Mesothelial cell of epicardium (in vitro differentiated cells): ENCODE data around the gene KDM5B. TPM values are rescaled to one million over a fixed set of nuclear protein-coding genes. Genes with fewer than 3 reads are reported as not detected.

Source experiments
- DNase-seq, 2 experiments: peaks; one replicate each; pipeline ENCODE4 v3.0.0; 2021; ENCODE audit warnings: low spot score in 2 of 2; ENCODE audit not compliant: unreplicated experiment in 2 of 2
- H3K27ac Mint-ChIP-seq: 2 replicates; pipeline ENCODE4 v1.8.0; 2021; ENCODE audit warnings: mixed read lengths
- H3K27me3 Mint-ChIP-seq: 2 replicates; pipeline ENCODE4 v1.8.0; 2021; ENCODE audit warnings: low read depth, mixed read lengths
- H3K36me3 Mint-ChIP-seq: 2 replicates; pipeline ENCODE4 v1.8.0; 2021; ENCODE audit warnings: mixed read lengths
- H3K4me1 Mint-ChIP-seq: 2 replicates; pipeline ENCODE4 v1.8.0; 2021; ENCODE audit warnings: mixed read lengths
- H3K4me3 Mint-ChIP-seq: 2 replicates; pipeline ENCODE4 v1.8.0; 2021; ENCODE audit warnings: mild to moderate bottlenecking, moderate library complexity, mixed read lengths
- H3K9me3 Mint-ChIP-seq: 2 replicates; pipeline ENCODE4 v1.8.0; 2021; ENCODE audit warnings: mixed read lengths
- total RNA-seq: library from RNA; stranded (reverse); gene quantifications from 3 replicates; pipeline ENCODE4 v1.2.1, GENCODE V29; 2021
- TF ChIP-seq, protein P1 (sequence below): fragments of 200-600 bp; sonication (generic); IDR thresholded peaks from one replicate; pipeline ENCODE4 v1.5.0; 2021; ENCODE audit warnings: antibody characterized with exemption; ENCODE audit not compliant: unreplicated experiment

The KDM5B gene
- total RNA-seq, 1 donor from 2014 or later, result 265 TPM

DNA sequence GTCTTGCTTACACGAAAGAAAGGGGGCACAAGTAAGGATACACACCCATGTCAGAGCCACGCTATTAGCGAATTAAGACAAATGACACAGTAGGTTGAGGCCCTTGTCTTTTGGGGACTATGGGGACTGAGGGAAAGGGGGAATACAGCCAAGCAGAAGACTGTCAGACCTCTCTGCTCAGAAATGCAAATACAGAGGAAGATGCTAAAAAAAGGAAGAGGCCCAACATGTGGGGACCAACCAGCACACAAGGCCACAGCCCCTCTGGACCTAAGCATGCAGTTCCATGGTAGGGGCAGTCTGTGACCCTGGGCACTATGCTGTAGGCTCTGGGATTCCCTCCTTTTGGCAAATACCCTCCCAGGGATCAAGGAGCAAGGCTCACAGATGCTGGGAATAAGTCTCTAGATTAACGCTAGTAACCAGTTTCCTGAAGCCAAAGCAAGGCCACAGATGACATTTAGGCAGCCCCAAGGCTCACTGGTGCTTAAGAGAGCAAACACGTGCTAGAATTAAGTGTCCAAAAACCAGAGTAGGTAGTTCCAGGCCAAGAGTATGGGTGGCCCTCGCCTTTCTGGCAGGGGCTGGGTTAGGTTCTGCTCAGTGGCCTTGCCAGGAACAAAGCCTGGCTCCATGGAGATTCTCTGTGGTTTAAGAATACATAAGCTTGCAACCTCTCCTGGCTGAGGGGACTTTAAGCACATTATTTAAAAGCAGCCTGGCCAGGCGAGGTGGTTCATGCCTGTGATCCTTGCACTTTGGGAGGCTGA, 42.6 kb upstream of the KDM5B start:
- TF ChIP-seq, protein P1, sequence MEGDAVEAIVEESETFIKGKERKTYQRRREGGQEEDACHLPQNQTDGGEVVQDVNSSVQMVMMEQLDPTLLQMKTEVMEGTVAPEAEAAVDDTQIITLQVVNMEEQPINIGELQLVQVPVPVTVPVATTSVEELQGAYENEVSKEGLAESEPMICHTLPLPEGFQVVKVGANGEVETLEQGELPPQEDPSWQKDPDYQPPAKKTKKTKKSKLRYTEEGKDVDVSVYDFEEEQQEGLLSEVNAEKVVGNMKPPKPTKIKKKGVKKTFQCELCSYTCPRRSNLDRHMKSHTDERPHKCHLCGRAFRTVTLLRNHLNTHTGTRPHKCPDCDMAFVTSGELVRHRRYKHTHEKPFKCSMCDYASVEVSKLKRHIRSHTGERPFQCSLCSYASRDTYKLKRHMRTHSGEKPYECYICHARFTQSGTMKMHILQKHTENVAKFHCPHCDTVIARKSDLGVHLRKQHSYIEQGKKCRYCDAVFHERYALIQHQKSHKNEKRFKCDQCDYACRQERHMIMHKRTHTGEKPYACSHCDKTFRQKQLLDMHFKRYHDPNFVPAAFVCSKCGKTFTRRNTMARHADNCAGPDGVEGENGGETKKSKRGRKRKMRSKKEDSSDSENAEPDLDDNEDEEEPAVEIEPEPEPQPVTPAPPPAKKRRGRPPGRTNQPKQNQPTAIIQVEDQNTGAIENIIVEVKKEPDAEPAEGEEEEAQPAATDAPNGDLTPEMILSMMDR, result no peak
- no peaks in the 10 kb centered on the region for H3K4me1 Mint-ChIP-seq
- no peak overlapping the region for H3K4me3 Mint-ChIP-seq
- no peaks in the 10 kb centered on the region for H3K9me3 Mint-ChIP-seq
- DNase-seq, result no peak
- H3K27ac Mint-ChIP-seq, result no peak overlapping the region
- H3K27me3 Mint-ChIP-seq, result no peaks in the 10 kb centered on the region
- no peaks in the 10 kb centered on the region for H3K36me3 Mint-ChIP-seq

DNA sequence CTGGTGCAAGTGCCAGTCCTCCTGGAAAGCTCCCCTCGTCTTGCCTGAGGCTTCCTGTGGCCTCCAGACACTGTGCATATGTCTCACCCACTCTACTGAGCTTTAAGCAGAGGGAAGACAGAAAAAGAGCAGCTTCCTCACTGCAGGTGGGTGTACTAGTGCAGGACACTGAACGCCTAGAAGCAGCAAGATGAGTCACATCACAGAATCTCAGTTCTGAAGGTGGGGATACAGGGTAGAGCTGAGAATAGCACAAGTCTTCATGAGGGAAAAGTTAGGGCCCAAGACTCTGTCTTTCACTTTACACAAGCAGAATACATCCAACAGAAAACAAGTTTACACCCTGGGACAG, 39.9 kb upstream of the KDM5B start:
- Mint-ChIP-seq H3K4me3 (no peak overlapping the region), H3K27me3 (no peaks in the 10 kb centered on the region), H3K27ac (no peak overlapping the region), H3K9me3 (no peaks in the 10 kb centered on the region), H3K36me3 (no peaks in the 10 kb centered on the region), H3K4me1 (no peaks in the 10 kb centered on the region)
- TF ChIP-seq, protein P1, result no peak
- DNase-seq, result no peak

DNA sequence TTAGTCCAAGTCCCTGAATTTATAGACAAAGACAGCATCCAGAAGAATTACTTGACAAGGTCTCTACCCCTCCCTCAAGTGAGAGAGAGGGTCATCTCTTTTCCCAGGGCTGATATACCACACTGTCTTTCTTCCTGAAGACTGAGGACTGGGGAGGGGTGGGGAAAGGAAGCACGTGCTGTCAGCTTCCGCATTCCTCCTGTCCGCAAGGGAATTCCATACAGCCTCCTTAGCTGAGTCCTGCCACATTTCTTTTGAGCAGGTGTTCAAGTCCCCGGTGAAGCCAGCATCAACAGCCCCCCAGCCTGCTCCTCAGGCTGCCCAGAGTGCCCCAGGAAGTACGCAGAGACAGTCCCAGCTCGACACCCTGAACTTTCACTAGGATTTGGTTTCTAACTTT, 36.7 kb upstream of the KDM5B start:
- no peak overlapping the region for H3K27ac Mint-ChIP-seq
- no peak for DNase-seq
- H3K9me3 Mint-ChIP-seq, result no peaks in the 10 kb centered on the region
- H3K4me1 Mint-ChIP-seq, result no peaks in the 10 kb centered on the region
- H3K36me3 Mint-ChIP-seq, result no peaks in the 10 kb centered on the region
- TF ChIP-seq, protein P1, result no peak
- no peaks in the 10 kb centered on the region for H3K27me3 Mint-ChIP-seq
- no peak overlapping the region for H3K4me3 Mint-ChIP-seq

DNA sequence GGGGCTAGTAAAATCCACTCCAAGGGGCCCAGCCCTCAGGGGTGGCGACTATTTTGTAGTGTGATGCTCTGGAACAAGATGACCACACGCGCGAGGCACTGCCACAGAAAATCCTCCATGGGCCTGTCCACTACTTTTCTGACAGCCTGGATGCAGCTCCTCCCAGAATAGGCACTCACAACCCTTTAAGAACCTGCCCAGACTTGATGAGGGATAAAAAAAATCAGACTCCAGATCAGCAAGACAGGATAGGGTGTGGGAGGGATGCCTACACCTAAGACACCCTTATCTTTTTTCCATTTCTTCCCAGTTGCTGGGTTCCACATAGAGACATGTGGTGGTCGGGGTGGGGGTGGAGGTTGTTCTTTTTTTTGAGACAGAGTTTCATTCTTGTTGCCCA, 36.0 kb upstream of the KDM5B start:
- H3K36me3 Mint-ChIP-seq, result no peaks in the 10 kb centered on the region
- H3K4me3 Mint-ChIP-seq, result no peak overlapping the region
- no peaks in the 10 kb centered on the region for H3K27me3 Mint-ChIP-seq
- H3K9me3 Mint-ChIP-seq, result no peaks in the 10 kb centered on the region
- no peaks in the 10 kb centered on the region for H3K4me1 Mint-ChIP-seq
- TF ChIP-seq, protein P1, result no peak
- DNase-seq, result no peak
- H3K27ac Mint-ChIP-seq, result no peak overlapping the region

DNA sequence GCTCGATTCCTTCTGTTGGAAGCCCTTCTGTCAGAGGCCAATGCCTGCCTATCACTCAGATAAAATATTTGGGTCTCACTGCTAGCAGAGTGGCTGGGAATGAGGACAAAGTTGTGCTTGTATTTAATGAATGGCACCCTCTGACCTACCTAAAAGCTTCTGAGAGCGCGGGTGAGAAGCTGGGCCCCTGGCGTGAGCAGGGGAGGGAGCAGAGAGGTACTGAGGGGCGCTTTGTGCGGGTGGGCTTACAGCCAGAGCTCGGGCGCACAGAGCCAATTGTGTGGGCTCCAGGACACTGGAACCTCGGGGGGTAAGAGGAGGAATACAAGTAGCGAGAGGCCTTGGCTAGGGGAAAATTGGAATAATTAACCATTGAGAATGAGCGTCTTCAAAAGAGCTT, 34.9 kb upstream of the KDM5B start:
- H3K27ac Mint-ChIP-seq, result no peak overlapping the region
- TF ChIP-seq, protein P1, result no peak
- no peaks in the 10 kb centered on the region for H3K9me3 Mint-ChIP-seq
- H3K27me3 Mint-ChIP-seq, result no peaks in the 10 kb centered on the region
- H3K4me3 Mint-ChIP-seq, result no peak overlapping the region
- H3K36me3 Mint-ChIP-seq, result no peaks in the 10 kb centered on the region
- no peak for DNase-seq
- no peaks in the 10 kb centered on the region for H3K4me1 Mint-ChIP-seq
